ENCODE results near the gene PACSIN3.

Gene PACSIN3

GRCh38 chr11:47154616-47155570, 31.3 kb downstream of the PACSIN3 start:
- no peak for DNase-seq (ENCODE audit: low read depth in 4 of 4, low spot score in 1 of 4)

- peak in 3 of 4 experiments; percentile 24 to 48 (median 36) for DNase-seq (ENCODE audit: low read depth in 4 of 4, low spot score in 1 of 4)
These were observed 33.0 kb downstream of the PACSIN3 start for GRCh38 chr11:47152953-47153950.

GRCh38 chr11:47152126-47152952, 33.9 kb downstream of the PACSIN3 start:
- DNase-seq (ENCODE audit: low read depth in 4 of 4, low spot score in 1 of 4), result no peak

- no peak for DNase-seq (ENCODE audit: low read depth in 4 of 4, low spot score in 1 of 4)
These were observed 36.5 kb downstream of the PACSIN3 start for GRCh38 chr11:47149782-47150181.

- no peak for DNase-seq (ENCODE audit: low read depth in 4 of 4, low spot score in 1 of 4)
These were observed 37.2 kb downstream of the PACSIN3 start for GRCh38 chr11:47148903-47149531.

- no peak for DNase-seq (ENCODE audit: low read depth in 4 of 4, low spot score in 1 of 4)
These were observed 38.0 kb downstream of the PACSIN3 start for GRCh38 chr11:47148270-47148669.

- DNase-seq (ENCODE audit: low read depth in 4 of 4, low spot score in 1 of 4), result no peak
These were observed 38.6 kb downstream of the PACSIN3 start for GRCh38 chr11:47147681-47148080.

GRCh38 chr11:47147250-47147649, 39.0 kb downstream of the PACSIN3 start:
- no peak for DNase-seq (ENCODE audit: low read depth in 4 of 4, low spot score in 1 of 4)

- DNase-seq (ENCODE audit: low read depth in 4 of 4, low spot score in 1 of 4), result no peak
These were observed 41.7 kb downstream of the PACSIN3 start for GRCh38 chr11:47144541-47144940.

- no peak for DNase-seq (ENCODE audit: low read depth in 4 of 4, low spot score in 1 of 4)
These were observed 42.9 kb downstream of the PACSIN3 start for GRCh38 chr11:47143322-47143721.

GRCh38 chr11:47139878-47140277, 46.4 kb downstream of the PACSIN3 start:
- DNase-seq (ENCODE audit: low read depth in 4 of 4, low spot score in 1 of 4), result no peak

- no peak for DNase-seq (ENCODE audit: low read depth in 4 of 4, low spot score in 1 of 4)
These were observed 48.8 kb downstream of the PACSIN3 start for GRCh38 chr11:47137476-47137875.

- DNase-seq (ENCODE audit: low read depth in 4 of 4, low spot score in 1 of 4), result no peak
These were observed 49.3 kb downstream of the PACSIN3 start for GRCh38 chr11:47136921-47137320.

- DNase-seq (ENCODE audit: low read depth in 4 of 4, low spot score in 1 of 4), result no peak
These were observed 49.9 kb downstream of the PACSIN3 start for GRCh38 chr11:47136327-47136726.

GRCh38 chr11:47132981-47133380, 53.3 kb downstream of the PACSIN3 start:
- no peak for DNase-seq (ENCODE audit: low read depth in 4 of 4, low spot score in 1 of 4)

GRCh38 chr11:47132490-47132889, 53.7 kb downstream of the PACSIN3 start:
- no peak for DNase-seq (ENCODE audit: low read depth in 4 of 4, low spot score in 1 of 4)

GRCh38 chr11:47131136-47131535, 55.1 kb downstream of the PACSIN3 start:
- no peak for DNase-seq (ENCODE audit: low read depth in 4 of 4, low spot score in 1 of 4)

GRCh38 chr11:47130543-47130942, 55.7 kb downstream of the PACSIN3 start:
- no peak for DNase-seq (ENCODE audit: low read depth in 4 of 4, low spot score in 1 of 4)
